HepG2 (cell line): ENCODE data around the gene COX7A1. TPM values are rescaled to one million over a fixed set of nuclear protein-coding genes. Genes with fewer than 3 reads are reported as not detected.
A peak's percentile ranks its signal among the peaks of the same experiment; 100 is the strongest.

ENCODE experiments used
- PITX1 ChIP-seq: sonication (generic); formaldehyde crosslinking; IDR thresholded peaks from 2 replicates; pipeline ENCODE4 v1.5.1; 2020; ENCODE audit warnings: mild to moderate bottlenecking, missing genetic modification reagents
- ZNF20 ChIP-seq: sonication (generic); formaldehyde crosslinking; IDR thresholded peaks from 2 replicates; pipeline ENCODE4 v1.4.0; 2020; ENCODE audit warnings: mild to moderate bottlenecking, moderate library complexity, missing genetic modification reagents
- polyA plus RNA-seq, 8 experiments: library from polyadenylated mRNA; depleted of rRNA in 3 of 8; stranded (reverse) in 7 of 8; unstranded in 1 of 8; fragments of >200 nt; fragmentation: Illumina TruSeq in 4 of 8; extraction: Trizol in 4 of 8; gene quantifications; 2 replicates each; pipeline versions ENCODE4 v1.2.1 to v1.2.3, GENCODE V29; 2011 to 2016; ENCODE audit warnings: low read depth in 4 of 8, missing spikeins in 1 of 8, mixed read lengths in 1 of 8; ENCODE audit not compliant: insufficient read depth in 1 of 8
- total RNA-seq, 5 experiments: library from RNA; depleted of rRNA; stranded (reverse); fragments of >200 nt; fragmentation: Illumina TruSeq; extraction: Trizol; gene quantifications; 2 replicates each; pipeline ENCODE4 v1.2.3, GENCODE V29; 2016; ENCODE audit warnings: low read depth in 1 of 5
- TF ChIP-seq, protein P1 (sequence below), 2 experiments: sonication (generic) in 1 of 2; formaldehyde crosslinking in 1 of 2; IDR thresholded peaks; 2 replicates each; pipeline versions ENCODE4 v1.4.0 to v1.6.1; 2018 to 2020; ENCODE audit warnings: missing genetic modification reagents in 2 of 2, borderline replicate concordance in 1 of 2, low read depth in 1 of 2, mild to moderate bottlenecking in 1 of 2, missing biosample characterization in 1 of 2
- TF ChIP-seq, protein P2 (sequence below): sonication (generic); formaldehyde crosslinking; IDR thresholded peaks from 2 replicates; pipeline ENCODE4 v1.4.0; 2020; ENCODE audit warnings: missing genetic modification reagents
- TF ChIP-seq, protein P3 (sequence below): sonication (generic); formaldehyde crosslinking; IDR thresholded peaks from 2 replicates; pipeline ENCODE4 v1.5.0; 2020; ENCODE audit warnings: mild to moderate bottlenecking, missing genetic modification reagents, borderline replicate concordance
- TF ChIP-seq, protein P4 (sequence below): sonication (generic); formaldehyde crosslinking; conservative IDR thresholded peaks from 2 replicates; pipeline ENCODE4 v1.4.0; 2020; ENCODE audit warnings: missing genetic modification reagents
- TF ChIP-seq, protein P5 (sequence below): sonication (generic); formaldehyde crosslinking; IDR thresholded peaks from 2 replicates; pipeline ENCODE4 v1.4.0; 2020; ENCODE audit warnings: low read depth, mild to moderate bottlenecking, missing genetic modification reagents
- TF ChIP-seq, protein P6 (sequence below): sonication (generic); formaldehyde crosslinking; IDR thresholded peaks from 2 replicates; pipeline ENCODE4 v1.4.0; 2020; ENCODE audit warnings: missing genetic modification reagents

The COX7A1 gene
- total and polyA plus RNA-seq, 2 of the 13 experiments (the other 11 are each of a cell fraction or from before 2014, with no cell fraction given), result not detected

DNA sequence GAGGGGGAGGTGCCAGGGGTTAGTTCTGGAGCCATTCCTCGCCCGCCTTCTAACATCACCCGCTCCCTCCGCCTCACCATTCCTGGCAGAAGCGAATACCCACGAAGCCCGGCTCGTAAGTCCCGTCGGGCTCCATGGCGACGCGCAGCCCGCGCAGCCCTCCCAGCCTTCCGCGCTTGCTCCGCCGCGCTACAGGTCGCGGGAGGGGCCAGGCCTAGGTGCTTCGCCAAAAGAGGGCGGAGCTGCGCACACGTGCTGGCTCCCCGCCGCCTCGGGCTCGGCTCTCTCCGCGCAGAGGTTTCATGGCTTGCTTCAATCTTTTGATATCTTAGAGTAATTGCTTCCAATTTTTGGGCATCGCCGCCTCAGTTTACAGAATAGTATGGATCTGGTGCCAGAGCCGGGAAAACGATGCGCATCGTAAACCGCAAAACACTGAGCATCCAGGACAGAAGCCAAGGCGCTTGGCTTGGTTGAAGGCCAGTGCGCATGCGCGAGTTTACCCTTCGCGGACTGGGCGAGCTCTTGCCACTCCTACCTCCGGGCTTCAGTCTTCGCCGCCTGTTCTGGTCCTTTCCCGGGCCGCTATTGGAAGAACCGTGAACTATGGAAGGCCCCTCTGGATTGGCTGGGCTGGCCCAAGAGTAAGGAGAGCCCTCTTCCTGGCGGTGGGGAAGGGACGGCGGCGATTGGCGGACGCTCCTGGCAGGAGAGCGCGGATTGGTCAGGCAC is 37.4 kb downstream of the COX7A1 start, which contains the start of gene POLR2I (continued):
- TF ChIP-seq, protein P1, sequence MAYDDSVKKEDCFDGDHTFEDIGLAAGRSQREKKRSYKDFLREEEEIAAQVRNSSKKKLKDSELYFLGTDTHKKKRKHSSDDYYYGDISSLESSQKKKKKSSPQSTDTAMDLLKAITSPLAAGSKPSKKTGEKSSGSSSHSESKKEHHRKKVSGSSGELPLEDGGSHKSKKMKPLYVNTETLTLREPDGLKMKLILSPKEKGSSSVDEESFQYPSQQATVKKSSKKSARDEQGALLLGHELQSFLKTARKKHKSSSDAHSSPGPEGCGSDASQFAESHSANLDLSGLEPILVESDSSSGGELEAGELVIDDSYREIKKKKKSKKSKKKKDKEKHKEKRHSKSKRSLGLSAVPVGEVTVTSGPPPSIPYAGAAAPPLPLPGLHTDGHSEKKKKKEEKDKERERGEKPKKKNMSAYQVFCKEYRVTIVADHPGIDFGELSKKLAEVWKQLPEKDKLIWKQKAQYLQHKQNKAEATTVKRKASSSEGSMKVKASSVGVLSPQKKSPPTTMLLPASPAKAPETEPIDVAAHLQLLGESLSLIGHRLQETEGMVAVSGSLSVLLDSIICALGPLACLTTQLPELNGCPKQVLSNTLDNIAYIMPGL (CRISPR knock-in tag; IDR thresholded peaks at IDR 0.05; ENCODE audit: borderline replicate concordance in 1 of 2, low read depth in 1 of 2), result peak; percentile 32 to 58; a peak in 2 of 4 replicates
- TF ChIP-seq ZNF20 (CRISPR knock-in tag) (0 out of 2 replicates have a peak, but pooled peaks have one; percentile 75), PITX1 (CRISPR knock-in tag) (no peak)
- TF ChIP-seq, protein P2, sequence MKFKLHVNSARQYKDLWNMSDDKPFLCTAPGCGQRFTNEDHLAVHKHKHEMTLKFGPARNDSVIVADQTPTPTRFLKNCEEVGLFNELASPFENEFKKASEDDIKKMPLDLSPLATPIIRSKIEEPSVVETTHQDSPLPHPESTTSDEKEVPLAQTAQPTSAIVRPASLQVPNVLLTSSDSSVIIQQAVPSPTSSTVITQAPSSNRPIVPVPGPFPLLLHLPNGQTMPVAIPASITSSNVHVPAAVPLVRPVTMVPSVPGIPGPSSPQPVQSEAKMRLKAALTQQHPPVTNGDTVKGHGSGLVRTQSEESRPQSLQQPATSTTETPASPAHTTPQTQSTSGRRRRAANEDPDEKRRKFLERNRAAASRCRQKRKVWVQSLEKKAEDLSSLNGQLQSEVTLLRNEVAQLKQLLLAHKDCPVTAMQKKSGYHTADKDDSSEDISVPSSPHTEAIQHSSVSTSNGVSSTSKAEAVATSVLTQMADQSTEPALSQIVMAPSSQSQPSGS (CRISPR knock-in tag), result peak; percentile 52; the same call in 1 of the 2 replicates
- TF ChIP-seq, protein P3, sequence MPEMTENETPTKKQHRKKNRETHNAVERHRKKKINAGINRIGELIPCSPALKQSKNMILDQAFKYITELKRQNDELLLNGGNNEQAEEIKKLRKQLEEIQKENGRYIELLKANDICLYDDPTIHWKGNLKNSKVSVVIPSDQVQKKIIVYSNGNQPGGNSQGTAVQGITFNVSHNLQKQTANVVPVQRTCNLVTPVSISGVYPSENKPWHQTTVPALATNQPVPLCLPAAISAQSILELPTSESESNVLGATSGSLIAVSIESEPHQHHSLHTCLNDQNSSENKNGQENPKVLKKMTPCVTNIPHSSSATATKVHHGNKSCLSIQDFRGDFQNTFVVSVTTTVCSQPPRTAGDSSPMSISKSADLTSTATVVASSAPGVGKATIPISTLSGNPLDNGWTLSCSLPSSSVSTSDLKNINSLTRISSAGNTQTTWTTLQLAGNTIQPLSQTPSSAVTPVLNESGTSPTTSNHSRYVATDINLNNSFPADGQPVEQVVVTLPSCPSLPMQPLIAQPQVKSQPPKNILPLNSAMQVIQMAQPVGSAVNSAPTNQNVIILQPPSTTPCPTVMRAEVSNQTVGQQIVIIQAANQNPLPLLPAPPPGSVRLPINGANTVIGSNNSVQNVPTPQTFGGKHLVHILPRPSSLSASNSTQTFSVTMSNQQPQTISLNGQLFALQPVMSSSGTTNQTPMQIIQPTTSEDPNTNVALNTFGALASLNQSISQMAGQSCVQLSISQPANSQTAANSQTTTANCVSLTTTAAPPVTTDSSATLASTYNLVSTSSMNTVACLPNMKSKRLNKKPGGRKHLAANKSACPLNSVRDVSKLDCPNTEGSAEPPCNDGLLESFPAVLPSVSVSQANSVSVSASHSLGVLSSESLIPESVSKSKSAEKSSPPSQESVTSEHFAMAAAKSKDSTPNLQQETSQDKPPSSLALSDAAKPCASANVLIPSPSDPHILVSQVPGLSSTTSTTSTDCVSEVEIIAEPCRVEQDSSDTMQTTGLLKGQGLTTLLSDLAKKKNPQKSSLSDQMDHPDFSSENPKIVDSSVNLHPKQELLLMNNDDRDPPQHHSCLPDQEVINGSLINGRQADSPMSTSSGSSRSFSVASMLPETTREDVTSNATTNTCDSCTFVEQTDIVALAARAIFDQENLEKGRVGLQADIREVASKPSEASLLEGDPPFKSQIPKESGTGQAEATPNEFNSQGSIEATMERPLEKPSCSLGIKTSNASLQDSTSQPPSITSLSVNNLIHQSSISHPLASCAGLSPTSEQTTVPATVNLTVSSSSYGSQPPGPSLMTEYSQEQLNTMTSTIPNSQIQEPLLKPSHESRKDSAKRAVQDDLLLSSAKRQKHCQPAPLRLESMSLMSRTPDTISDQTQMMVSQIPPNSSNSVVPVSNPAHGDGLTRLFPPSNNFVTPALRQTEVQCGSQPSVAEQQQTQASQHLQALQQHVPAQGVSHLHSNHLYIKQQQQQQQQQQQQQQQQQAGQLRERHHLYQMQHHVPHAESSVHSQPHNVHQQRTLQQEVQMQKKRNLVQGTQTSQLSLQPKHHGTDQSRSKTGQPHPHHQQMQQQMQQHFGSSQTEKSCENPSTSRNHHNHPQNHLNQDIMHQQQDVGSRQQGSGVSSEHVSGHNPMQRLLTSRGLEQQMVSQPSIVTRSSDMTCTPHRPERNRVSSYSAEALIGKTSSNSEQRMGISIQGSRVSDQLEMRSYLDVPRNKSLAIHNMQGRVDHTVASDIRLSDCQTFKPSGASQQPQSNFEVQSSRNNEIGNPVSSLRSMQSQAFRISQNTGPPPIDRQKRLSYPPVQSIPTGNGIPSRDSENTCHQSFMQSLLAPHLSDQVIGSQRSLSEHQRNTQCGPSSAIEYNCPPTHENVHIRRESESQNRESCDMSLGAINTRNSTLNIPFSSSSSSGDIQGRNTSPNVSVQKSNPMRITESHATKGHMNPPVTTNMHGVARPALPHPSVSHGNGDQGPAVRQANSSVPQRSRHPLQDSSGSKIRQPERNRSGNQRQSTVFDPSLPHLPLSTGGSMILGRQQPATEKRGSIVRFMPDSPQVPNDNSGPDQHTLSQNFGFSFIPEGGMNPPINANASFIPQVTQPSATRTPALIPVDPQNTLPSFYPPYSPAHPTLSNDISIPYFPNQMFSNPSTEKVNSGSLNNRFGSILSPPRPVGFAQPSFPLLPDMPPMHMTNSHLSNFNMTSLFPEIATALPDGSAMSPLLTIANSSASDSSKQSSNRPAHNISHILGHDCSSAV (CRISPR knock-in tag), result no peak
- TF ChIP-seq, protein P4, sequence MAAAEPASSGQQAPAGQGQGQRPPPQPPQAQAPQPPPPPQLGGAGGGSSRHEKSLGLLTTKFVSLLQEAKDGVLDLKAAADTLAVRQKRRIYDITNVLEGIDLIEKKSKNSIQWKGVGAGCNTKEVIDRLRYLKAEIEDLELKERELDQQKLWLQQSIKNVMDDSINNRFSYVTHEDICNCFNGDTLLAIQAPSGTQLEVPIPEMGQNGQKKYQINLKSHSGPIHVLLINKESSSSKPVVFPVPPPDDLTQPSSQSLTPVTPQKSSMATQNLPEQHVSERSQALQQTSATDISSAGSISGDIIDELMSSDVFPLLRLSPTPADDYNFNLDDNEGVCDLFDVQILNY (CRISPR knock-in tag), result peak; percentile 65; the same call in 1 of the 2 replicates
- TF ChIP-seq, protein P5, sequence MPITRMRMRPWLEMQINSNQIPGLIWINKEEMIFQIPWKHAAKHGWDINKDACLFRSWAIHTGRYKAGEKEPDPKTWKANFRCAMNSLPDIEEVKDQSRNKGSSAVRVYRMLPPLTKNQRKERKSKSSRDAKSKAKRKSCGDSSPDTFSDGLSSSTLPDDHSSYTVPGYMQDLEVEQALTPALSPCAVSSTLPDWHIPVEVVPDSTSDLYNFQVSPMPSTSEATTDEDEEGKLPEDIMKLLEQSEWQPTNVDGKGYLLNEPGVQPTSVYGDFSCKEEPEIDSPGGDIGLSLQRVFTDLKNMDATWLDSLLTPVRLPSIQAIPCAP (CRISPR knock-in tag), result no peak
- TF ChIP-seq, protein P6, sequence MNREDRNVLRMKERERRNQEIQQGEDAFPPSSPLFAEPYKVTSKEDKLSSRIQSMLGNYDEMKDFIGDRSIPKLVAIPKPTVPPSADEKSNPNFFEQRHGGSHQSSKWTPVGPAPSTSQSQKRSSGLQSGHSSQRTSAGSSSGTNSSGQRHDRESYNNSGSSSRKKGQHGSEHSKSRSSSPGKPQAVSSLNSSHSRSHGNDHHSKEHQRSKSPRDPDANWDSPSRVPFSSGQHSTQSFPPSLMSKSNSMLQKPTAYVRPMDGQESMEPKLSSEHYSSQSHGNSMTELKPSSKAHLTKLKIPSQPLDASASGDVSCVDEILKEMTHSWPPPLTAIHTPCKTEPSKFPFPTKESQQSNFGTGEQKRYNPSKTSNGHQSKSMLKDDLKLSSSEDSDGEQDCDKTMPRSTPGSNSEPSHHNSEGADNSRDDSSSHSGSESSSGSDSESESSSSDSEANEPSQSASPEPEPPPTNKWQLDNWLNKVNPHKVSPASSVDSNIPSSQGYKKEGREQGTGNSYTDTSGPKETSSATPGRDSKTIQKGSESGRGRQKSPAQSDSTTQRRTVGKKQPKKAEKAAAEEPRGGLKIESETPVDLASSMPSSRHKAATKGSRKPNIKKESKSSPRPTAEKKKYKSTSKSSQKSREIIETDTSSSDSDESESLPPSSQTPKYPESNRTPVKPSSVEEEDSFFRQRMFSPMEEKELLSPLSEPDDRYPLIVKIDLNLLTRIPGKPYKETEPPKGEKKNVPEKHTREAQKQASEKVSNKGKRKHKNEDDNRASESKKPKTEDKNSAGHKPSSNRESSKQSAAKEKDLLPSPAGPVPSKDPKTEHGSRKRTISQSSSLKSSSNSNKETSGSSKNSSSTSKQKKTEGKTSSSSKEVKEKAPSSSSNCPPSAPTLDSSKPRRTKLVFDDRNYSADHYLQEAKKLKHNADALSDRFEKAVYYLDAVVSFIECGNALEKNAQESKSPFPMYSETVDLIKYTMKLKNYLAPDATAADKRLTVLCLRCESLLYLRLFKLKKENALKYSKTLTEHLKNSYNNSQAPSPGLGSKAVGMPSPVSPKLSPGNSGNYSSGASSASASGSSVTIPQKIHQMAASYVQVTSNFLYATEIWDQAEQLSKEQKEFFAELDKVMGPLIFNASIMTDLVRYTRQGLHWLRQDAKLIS, result no peak
